Spinal cord (tissue), 10 donors: ENCODE measurements around the gene GPR149. TPM values are rescaled to one million over a fixed set of nuclear protein-coding genes. Genes with fewer than 3 reads are reported as not detected.
"Not testable (repeated sequence)": the region's sequence is repeated elsewhere in the genome, so short reads cannot be mapped to it uniquely, and the experiment has no call there.

Experiments used
- DNase-seq, 6 donors: peaks; one replicate each; pipeline versions ENCODE4 v3.0.0 to v3.0.0-alpha.2; 2013 to 2015; ENCODE audit warnings: low spot score in 6 of 6, low read depth in 4 of 6
- H3K27ac ChIP-seq: one replicate; pipeline ENCODE4 v1.5.1; 2013; ENCODE audit warnings: low read depth, low read length, control low read depth
- H3K27me3 ChIP-seq: one replicate; pipeline ENCODE4 v1.6.1; 2013; ENCODE audit warnings: low read length; ENCODE audit not compliant: control insufficient read depth, insufficient read depth
- H3K36me3 ChIP-seq: one replicate; pipeline ENCODE4 v1.6.1; 2013; ENCODE audit warnings: low read length; ENCODE audit not compliant: control insufficient read depth, insufficient read depth
- H3K4me1 ChIP-seq: one replicate; pipeline ENCODE4 v1.6.1; 2013; ENCODE audit warnings: low read length; ENCODE audit not compliant: control insufficient read depth, insufficient read depth
- H3K4me3 ChIP-seq: one replicate; pipeline ENCODE4 v1.5.1; 2013; ENCODE audit warnings: low read depth, low read length, control low read depth
- H3K9me3 ChIP-seq: one replicate; pipeline ENCODE4 v1.6.1; 2013; ENCODE audit warnings: low read length; ENCODE audit not compliant: control insufficient read depth, insufficient read depth
- WGBS: methylation state at CpG from one replicate; pipeline ENCODE4 v1.1.5; 2013; ENCODE audit warnings: missing lambda C conversion rate; ENCODE audit not compliant: insufficient coverage; 5-methylcytosine and 5-hydroxymethylcytosine counted together
- long read RNA-seq, 4 donors: transcript quantifications; one replicate each; lab custom pipeline, GENCODE V29; 2026
- polyA plus RNA-seq, 2 donors: library from polyadenylated mRNA; unstranded; fragments of 120-200 nt; gene quantifications; one replicate each; pipeline ENCODE4 v1.2.1, GENCODE V29; 2013; ENCODE audit not compliant: insufficient read length in 2 of 2
- total RNA-seq, 2 donors: library from RNA; depleted of rRNA in 1 of 2; stranded (reverse); fragments of 120-200 nt in 1 of 2; fragments of >200 nt in 1 of 2; gene quantifications; one replicate each; pipeline versions ENCODE4 v1.2.3 to v1.2.4, GENCODE V29; 2013 to 2014
- donor health status: healthy.

The GPR149 gene, protein sequence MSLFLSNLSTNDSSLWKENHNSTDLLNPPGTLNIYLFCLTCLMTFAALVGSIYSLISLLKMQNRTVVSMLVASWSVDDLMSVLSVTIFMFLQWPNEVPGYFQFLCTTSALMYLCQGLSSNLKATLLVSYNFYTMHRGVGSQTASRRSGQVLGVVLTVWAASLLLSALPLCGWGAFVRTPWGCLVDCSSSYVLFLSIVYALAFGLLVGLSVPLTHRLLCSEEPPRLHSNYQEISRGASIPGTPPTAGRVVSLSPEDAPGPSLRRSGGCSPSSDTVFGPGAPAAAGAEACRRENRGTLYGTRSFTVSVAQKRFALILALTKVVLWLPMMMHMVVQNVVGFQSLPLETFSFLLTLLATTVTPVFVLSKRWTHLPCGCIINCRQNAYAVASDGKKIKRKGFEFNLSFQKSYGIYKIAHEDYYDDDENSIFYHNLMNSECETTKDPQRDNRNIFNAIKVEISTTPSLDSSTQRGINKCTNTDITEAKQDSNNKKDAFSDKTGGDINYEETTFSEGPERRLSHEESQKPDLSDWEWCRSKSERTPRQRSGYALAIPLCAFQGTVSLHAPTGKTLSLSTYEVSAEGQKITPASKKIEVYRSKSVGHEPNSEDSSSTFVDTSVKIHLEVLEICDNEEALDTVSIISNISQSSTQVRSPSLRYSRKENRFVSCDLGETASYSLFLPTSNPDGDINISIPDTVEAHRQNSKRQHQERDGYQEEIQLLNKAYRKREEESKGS
- 10 to 100 TPM in 1 of 2 donors, 1 to 10 TPM in 1; 1.8 to 12.7 TPM for total RNA-seq
- 1 to 10 TPM; 1.5 to 2.2 TPM for polyA plus RNA-seq
- long read RNA-seq, donor 1: 0 reads
- long read RNA-seq, donor 2: 0 reads
- long read RNA-seq, donor 3, partial matches to known transcripts: 0 of 1 reads
- long read RNA-seq, donor 3, other reads (novel, unspliced or antisense): 0 of 1 reads
- long read RNA-seq, donor 4: 0 reads

- no peaks in the 10 kb centered on the region for H3K36me3 ChIP-seq
- H3K27me3 ChIP-seq: peaks cover 15% of the 10 kb centered on the region
- peaks cover 16% of the 10 kb centered on the region for H3K4me1 ChIP-seq
- H3K4me3 ChIP-seq: peak within 1 kb of the TSS; percentile 47
- WGBS: 6% methylated on average over 5 of the region's 7 CpGs
- H3K9me3 ChIP-seq: no peaks in the 10 kb centered on the region
- peak in 4 of 6 donors; percentile 32 to 95 (median 68) for DNase-seq
- no peak within 1 kb of the TSS for H3K27ac ChIP-seq
Measured at GRCh38 chr3:154430014-154430413, at the start of gene GPR149. Gene GPR149, minus strand, starts transcription at chr3:154430190. Its CDS starts 575 bp downstream, at chr3:154429615.

GRCh38 chr3:154473769-154474168, 43.8 kb upstream of the GPR149 start:
- H3K27ac ChIP-seq: no peak overlapping the region
- H3K4me1 ChIP-seq: no peaks in the 10 kb centered on the region
- H3K27me3 ChIP-seq: no peaks in the 10 kb centered on the region
- DNase-seq: no peak
- H3K9me3 ChIP-seq: peaks cover 7% of the 10 kb centered on the region
- no peaks in the 10 kb centered on the region for H3K36me3 ChIP-seq
- H3K4me3 ChIP-seq: no peak overlapping the region

- H3K36me3 ChIP-seq: no peaks in the 10 kb centered on the region
- WGBS: 86% methylated on average over 1 of the region's 1 CpG
- no peak overlapping the region for H3K4me3 ChIP-seq
- no peak for DNase-seq
- H3K27me3 ChIP-seq: no peaks in the 10 kb centered on the region
- H3K4me1 ChIP-seq: no peaks in the 10 kb centered on the region
- H3K9me3 ChIP-seq: peaks cover 7% of the 10 kb centered on the region
- no peak overlapping the region for H3K27ac ChIP-seq
Measured at GRCh38 chr3:154469585-154469984, 39.6 kb upstream of the GPR149 start.

DNA sequence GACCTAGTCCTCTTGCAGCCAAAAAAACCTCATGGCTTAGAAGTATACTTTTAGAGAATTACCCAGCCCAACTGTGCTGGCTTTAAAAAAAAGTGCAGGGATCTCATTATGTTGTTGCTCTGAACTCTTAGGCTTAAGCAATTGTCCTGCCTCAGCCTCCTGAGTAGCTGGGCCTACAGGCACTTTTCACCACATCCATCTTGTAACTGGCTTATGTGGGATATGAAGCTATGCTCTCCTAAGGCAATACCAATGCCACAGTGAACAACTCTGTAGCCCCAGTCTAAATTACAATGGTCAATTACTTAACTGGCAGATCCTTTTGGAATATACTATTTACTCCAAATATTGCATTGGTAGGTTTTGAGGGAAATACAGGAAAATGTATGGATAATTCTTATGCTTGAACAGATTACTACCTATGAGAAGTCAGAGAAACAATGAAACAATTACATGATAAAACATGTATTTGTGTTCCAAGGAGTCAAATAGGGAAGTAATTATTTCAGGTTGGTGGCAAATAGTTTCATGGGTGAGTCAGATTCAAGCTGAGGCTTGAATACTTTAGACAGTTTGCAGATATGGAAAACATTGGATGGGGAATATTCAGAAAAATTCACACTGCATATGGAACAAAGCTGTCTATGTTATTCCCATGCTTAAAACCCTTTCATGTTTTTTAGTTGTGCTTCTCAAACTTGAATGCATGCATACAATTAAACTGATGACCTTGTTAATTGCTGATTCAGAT, 34.6 kb upstream of the GPR149 start:
- Histone ChIP-seq H3K27ac (no peak overlapping the region), H3K9me3 (no peaks in the 10 kb centered on the region), H3K27me3 (no peaks in the 10 kb centered on the region), H3K4me1 (no peaks in the 10 kb centered on the region), H3K4me3 (no peak overlapping the region), H3K36me3 (no peaks in the 10 kb centered on the region)
- peak in 1 of 6 donors; percentile 2 for DNase-seq

- peaks cover 2% of the 10 kb centered on the region for H3K9me3 ChIP-seq
- H3K4me1 ChIP-seq: no peaks in the 10 kb centered on the region
- H3K27me3 ChIP-seq: no peaks in the 10 kb centered on the region
- H3K36me3 ChIP-seq: no peaks in the 10 kb centered on the region
- WGBS: no CpG with 5 or more reads among the region's 2 CpGs
- no peak overlapping the region for H3K4me3 ChIP-seq
- no peak for DNase-seq
- no peak overlapping the region for H3K27ac ChIP-seq
Measured at GRCh38 chr3:154458560-154458959, 28.6 kb upstream of the GPR149 start.

- 92% methylated on average over 12 of the region's 12 CpGs for WGBS
- not testable (repeated sequence) for DNase-seq, H3K4me3 ChIP-seq, H3K9me3 ChIP-seq, H3K4me1 ChIP-seq, H3K27me3 ChIP-seq, H3K36me3 ChIP-seq, H3K27ac ChIP-seq
Measured at GRCh38 chr3:154439081-154439480, 9.1 kb upstream of the GPR149 start.

GRCh38 chr3:154431043-154431442, 1.1 kb upstream of the GPR149 start:
- H3K27ac ChIP-seq: no peak overlapping the region
- no peak for DNase-seq
- no peaks in the 10 kb centered on the region for H3K36me3 ChIP-seq
- no CpG with 5 or more reads among the region's 2 CpGs for WGBS
- H3K4me1 ChIP-seq: peaks cover 16% of the 10 kb centered on the region
- peaks cover 15% of the 10 kb centered on the region for H3K27me3 ChIP-seq
- H3K9me3 ChIP-seq: no peaks in the 10 kb centered on the region
- no peak overlapping the region for H3K4me3 ChIP-seq

GRCh38 chr3:154428286-154429206, 1.4 kb downstream of the GPR149 start:
- Histone ChIP-seq H3K36me3 (no peaks in the 10 kb centered on the region), H3K4me3 (peak overlapping the region; percentile 47), H3K27ac (no peak overlapping the region), H3K27me3 (peaks cover 15% of the 10 kb centered on the region), H3K4me1 (peaks cover 16% of the 10 kb centered on the region), H3K9me3 (no peaks in the 10 kb centered on the region)
- peak in 2 of 6 donors; percentile 73 to 82 for DNase-seq
- under 1% methylated on average over 59 of the region's 59 CpGs for WGBS
